GM21576 (cell line): ENCODE measurements around the gene CLTCL1.
"Not testable (repeated sequence)": the region's sequence is repeated elsewhere in the genome, so short reads cannot be mapped to it uniquely, and the experiment has no call there.

Source experiments
- ATAC-seq: cut with Tn5 transposase; IDR thresholded peaks from one replicate; pipeline ENCODE4 v1.9.1; 2021; ENCODE audit warnings: mild to moderate bottlenecking, moderate library complexity; ENCODE audit not compliant: unreplicated experiment

CLTCL1 gene

DNA sequence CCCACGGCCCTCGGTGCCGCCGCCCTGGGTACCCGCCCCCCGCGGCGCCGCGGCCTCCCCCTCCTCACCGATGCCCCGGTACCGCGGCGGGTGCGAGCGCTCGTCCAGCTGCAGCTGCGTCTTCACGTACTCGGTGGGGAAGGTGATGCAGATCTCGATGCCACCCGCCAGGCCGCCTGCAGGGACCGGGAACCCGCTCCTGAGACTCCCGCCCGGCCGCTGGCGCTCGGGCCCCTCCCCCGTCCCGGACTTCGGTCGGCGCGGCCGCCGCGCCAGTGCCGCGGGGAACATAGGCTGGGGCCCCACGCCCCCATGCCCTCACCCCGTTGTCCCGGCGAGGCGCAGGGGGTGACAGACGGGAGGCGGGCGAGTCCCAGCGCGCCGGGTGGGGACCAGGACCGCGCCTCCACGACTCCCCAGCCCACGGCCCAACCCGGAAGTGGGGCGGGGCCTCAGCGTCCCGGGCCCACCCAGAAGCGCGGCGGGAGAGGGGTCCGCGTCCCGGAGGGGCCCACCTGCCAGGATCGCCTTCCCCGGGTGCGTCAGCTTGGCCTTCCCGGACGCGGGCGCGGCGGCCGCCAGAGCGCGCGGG is 113.4 kb downstream of the CLTCL1 start:
- ATAC-seq: peak; percentile 22

DNA sequence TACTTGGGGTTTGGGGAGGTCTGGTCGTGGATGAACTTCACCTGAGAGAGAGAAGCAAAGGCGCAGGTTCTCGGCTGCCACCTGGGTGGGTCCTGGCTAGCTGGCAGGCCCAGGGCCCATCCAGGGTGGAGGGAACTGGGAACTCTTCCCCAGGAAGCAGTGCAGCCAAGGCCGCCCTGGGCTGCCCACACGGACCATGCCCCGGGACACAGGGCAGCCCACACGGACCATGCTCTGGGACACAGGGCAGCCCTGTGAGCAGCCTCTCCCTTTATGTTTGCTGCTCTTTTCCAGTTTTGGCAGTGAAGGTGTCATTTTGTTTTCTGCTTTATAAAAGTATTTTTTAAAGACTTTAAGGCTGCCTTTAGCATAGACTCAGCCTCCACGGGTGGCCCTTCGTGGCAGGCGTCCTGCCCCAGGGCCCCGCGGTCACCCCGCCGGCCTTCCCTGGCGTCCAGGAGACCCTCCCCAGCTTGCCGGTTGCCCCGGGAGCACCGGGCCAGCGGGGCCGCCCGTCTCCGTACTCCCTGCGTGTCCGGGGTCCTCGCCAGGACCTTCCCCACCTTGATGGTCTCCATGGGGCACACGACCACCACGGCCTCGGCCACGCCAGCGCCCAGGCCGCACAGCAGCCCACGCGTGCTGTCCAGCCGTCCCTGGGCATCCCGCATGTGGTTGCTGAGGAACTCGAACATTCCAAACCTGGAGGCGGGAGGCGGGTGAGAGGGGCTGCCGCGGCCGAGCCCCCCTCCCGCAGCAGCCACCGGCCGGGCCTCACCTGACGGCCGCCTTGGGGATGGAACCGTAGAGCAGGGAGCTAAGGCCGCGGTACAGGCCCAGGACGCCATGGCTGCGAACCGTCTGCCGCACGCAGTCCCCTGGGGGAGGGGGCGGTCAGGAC is 114.1 kb downstream of the CLTCL1 start:
- ATAC-seq: no peak

DNA sequence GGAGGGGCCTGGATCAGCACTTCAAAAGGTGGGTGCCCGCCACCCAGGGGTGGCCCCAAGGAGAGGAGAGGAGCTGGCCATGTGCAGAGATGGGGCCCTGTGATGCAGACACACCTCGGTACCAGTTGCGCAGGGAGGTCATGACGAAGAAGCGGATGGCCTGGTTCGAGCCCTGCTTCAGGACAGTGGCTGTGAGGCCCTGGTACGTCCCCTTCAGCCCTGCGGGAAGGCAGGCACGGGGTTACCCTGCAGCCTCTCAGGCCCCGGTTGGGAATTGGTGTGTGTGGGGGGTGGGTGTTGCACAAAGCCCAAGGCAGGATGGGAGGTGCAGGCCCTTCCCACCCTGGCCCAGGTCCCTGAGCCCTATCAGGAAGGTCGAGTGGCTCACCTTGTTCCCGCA is 114.8 kb downstream of the CLTCL1 start:
- ATAC-seq: no peak

DNA sequence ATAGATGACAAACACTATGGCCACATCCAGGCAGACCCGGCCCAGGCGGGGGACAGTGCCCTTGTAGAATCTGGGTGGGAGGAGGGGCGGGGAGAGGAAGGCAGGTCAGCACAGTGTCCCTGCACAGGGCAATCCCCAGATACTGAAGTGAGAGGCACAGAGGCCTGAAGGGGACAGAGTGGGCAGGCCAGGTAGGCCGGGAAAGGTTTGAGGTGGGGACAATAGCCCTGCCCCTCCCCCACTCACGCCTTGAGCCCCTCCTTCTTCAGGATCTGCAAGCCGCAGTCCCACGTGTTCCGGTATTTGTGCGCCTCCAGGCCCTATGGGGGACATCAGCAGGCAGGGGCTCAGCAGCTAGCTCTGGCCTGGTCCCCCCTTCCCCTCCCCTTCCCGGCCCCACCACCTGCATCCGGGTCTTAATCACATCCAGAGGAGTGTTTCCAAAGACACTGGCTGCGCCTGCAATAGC is 115.3 kb downstream of the CLTCL1 start:
- ATAC-seq: no peak

DNA sequence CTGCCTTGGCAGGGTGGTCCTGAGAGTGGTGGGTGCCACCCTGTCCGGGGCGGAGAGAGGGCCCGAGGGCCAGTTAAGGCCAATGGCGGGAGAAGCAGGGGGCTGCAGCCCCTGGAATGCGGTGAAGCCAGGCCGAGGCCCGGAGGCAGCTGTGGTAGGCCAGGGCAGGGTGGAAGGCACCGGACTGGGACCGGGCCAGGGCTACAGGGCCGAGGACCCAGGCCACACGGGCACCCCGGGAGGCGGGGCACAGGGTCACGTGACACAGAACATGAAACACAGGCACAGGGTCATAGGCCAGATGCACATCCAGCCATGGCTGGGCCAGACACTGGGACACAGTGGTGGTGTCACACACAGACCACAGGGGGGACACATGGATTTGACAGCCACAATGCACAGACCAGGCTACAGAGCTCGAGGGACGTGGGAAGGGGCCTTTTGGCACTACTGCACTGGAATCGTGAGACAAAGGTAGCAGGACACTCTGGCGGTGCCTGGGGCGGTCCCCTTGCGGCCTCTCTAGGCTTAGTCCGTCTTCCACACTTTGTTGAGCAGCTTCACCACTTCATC is 115.8 kb downstream of the CLTCL1 start:
- no peak for ATAC-seq

DNA sequence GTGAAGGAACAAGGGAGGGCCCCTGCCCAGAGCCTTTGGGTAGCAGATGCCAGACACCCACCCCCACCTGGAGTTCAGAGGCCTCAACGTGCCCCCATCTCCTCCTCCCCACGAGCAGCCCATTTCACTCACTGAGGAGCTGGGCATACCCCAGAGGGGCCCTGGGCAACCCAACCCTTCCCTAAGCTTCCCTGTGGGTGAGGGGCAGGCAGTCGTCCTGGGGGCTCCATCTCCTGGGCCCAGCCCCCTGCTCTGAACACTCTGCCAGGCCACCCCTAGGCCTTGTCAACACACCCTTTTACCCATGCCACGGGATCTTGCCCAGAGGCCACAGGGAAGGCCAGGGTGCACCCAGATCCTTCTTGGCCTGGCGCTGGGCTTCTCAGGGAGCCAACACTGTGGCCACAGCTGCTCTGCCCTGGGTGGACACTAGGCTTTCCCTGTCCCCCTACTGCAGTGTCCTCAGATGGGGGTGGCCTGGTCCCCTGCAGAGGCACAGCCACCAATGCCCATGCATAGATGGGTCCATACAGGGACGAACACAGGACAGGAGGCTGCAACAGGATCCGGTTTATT is 116.4 kb downstream of the CLTCL1 start:
- no peak for ATAC-seq

DNA sequence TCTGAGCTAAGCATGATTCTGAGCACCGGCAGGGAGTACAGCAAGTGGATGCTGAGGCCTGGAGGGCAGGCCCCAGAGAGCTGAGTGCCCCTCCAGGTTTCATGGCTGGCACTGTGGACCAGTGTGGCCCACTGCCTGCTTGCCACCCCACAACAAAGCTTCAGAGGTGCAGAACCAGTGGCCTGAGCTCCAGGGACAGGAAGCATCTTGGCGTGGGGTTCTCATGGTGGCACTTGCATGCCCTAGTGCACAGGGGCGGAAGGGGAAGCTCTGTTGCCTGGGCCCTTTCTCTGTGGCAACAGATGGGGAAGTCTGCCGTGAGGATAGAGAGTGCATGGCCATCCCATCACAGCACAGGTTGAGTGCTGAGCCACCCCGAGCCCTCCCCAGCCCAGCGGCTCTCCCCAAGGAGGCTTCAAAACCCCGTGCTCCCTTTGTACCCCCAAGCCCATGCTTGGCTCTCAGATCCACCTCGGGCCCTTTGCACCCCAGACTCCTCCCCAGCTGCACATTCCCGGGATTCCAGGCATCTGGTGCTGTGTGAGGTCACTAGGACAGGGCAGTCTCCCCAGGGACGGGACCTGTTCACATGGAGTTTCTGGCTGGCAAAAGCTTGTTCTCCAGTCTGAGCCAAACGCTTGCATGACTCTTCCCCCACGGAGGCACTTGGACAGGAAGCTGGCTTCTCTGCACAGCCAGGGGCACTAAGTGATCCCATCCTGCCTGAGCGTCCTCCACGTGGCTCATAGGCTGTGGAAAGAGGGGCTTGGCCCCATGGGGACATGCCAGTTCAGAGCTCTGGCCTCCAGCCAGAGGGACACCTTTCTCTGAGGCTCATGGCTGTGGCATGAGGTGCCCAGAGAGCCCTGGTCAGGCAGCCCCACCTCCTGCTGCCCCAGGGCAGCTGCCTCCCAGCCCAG is 117.2 kb downstream of the CLTCL1 start:
- no peak for ATAC-seq

DNA sequence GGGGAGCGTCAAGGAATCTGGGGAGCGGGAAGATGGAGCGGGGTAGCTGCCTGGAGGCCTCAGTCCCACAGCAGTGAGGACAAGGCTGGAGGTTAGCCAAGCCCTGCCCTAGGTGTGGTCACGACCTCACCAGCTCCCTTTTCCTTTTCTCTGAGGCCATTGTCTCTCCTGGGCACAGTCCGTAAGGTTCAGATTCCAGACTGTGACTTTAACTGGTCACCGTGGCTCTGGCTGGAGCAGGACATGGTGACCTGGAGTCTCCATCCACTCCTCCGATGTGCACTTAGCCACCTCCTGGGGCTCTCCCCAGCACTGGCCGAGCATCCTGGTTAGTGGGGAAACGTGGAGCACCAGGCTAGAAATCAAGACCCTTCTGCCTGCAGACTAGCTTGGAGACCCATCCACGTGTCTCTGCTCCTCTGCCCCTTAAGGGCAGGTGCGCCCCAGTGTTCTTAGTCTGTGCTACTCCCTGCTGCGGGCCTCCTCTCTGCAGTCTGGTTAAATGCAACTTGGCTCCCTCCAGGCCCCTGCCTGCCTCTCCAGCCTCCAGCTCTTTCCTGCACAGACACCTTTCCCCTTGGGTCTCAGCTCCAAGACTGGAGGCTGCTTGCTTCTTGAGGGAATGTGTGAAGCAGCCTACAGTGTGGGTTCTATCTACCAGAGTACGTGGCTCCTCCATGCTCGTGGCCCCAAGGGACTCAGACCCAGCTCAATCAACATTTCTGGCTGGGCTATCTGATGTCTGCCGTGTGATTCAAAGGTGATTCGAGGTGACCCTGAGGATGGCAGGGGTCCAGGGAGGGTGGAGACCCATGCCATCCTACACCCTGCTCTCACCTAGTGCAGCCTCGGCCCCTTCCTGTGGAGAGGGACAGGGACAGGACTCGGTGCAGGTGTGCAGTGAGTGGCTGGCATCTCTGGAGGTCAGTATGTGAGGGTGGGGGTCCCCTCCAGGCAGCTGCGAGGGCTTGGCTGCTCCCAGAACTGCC is 118.2 kb downstream of the CLTCL1 start:
- ATAC-seq: no peak

DNA sequence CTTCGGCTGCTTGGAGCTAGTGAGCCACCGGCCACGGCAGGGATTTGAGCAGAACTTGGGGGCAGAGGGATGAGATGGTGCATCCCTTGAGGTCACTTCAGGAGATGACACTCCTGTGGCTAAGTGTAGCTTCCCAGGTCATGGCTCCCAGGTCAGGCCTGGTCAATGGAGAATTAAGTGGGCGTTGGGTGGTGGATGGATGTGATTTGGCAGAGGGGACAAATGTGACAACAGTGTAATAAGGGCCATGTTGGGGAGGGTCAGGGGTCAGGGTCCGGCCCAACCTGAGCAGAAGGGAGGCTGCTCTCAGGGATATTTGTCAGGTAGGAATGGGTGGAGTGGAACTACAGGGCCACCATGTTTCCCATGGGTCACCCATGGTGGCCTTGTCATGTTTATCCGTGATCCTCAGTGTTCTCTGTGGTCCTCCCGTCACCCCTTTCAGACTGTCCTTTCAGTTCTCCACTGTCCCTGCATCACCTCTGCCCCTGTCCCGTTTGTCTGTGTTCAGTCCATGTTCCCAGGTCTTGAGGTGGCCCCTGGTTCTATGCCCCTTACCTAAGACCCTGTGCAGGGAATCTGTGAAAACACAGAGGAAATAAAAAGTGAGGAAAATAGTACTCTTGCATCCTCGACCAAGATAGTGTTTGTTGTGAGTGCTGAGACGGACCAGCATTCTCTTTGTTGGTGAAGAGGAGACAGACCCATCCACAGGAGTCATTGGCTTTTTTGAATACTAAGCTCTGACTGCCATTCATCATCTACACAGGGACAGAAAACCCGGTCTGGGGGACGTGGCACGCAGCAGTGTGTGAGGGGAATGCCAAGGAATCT is 119.1 kb downstream of the CLTCL1 start:
- no peak for ATAC-seq

DNA sequence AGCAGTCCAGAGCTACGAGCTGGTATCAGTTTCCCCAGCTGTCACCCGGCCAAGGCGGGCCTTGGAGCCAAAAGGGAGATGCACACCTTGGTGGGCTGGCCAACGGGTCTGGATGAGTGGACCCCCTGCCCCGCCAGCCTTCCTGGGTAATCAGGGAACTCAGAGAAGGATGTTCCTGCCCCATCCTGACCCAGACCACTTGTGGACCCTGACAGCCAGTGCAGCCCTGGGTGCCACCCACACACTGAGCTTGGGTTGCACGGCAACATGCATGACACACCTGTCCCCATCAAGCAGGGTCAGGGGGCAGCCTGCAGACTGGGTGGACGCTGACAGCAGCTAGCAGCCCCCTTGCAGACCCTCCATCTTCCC is 121.6 kb downstream of the CLTCL1 start:
- ATAC-seq: no peak

DNA sequence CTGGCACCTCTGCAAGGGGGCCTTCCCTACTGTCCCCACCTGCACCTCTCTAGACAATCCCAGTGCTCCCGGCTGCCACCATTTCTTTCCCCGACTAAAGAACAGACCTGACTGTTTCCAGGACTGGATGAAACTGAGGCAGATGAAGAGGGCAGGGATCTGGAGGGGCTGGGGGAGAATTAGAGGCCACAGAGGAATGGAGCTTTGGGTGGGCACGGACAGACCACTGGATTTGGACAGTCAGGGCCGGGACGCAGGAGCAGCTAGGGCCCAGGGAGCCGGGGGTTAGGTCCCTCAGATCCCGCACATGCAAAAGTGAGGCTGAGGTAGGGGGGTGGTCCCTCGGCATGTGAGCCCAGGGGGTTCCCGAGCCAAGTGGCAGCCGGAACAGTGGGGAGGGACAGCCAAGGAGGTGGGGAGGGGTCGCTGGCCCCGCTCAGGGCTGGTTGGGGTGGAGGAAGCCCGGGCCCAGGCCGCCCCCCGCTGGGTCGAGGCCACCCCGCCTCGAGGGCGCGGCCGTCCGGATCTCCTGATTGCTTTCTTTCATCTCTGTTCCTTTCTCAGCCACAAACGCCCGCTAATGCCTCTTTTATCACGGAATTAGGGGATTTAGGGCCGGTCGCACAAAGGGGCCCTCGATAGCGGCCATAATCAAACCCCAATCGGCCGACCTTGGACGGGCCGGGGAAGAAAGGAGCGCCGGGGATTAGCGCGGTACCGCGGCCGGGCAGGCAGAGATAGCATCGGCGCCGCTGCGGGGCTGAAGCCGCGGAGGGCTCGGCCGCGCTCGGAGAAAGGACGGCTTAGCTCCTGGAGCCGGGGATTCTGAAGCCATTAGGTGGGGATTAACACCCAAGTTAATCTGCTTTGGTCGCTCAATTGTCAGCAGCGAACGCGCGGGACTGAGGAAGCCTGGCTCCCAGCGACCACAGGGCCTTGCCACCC is 122.2 kb downstream of the CLTCL1 start:
- no peak for ATAC-seq

DNA sequence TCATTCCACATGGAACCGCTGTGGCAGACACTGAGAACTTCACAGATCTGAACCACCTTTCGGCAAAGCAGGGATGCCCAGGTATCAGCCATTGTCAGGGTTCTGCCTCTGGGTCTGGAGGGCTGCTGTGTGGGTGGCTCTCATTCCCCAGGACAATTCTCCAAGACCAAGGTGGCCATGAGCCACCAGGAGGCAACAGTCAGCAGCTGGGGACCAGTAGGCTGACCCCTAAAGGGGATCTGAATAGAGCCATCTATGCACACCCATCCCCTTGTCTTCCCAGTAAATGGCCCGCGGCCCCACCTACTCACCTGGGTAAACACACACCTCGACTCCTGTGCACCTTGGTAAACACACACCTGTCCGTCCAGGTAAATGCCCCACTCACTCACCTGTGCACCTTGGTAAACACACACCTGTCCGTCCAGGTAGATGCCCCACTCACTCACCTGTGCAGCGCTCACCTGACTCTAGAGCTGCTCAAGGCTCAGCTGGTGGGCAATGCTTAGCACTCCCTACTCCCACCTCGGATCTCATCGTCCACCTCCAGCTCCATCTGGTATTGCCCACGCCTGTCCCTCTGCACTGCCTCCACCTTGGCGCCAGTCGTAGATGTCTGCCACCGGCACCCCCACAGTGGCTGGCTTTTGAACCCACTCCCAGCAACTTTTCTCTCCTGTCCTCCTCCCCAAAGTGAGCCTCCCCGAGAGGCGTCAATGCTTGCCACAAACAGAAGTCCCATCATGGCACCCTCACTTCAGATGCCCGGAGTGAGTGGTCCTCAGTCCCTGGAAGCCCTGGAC is 123.2 kb downstream of the CLTCL1 start:
- no peak for ATAC-seq

DNA sequence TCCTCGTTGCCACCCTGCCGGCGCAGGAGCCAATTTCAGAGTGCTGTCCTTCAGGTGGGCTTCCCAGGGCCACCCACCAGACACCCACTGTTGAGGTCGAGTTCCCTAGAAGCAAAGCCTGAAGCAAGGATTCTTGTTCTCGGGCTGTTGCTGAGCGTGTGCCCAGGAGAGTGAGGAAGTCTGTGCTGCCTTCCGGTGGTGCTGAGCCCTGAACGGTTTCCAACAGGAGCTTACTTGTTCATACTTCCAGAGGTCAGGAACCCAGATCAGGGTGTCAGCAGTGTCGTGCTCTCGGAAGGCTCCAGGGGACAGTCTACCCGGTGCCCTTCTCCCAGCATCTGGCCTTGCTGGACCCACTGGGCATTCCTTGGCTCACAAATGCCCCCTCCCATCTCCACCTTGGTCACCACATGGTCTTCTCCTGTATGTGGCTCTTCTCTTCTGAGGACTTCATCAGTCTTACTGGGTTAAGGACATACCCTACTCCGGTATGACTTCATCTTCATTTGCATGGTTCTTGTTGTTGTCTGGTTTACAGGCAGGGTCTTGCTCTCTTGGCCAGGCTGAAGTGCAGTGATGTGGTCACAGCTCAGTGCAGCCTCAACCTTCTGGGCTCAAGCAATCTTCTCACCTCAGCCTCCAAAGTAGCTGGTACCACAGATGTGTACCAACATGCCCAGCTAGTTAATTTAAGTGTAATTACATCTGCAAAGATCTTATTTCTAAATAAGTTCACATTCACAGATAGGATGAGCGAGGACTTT is 124.2 kb downstream of the CLTCL1 start:
- ATAC-seq: no peak

DNA sequence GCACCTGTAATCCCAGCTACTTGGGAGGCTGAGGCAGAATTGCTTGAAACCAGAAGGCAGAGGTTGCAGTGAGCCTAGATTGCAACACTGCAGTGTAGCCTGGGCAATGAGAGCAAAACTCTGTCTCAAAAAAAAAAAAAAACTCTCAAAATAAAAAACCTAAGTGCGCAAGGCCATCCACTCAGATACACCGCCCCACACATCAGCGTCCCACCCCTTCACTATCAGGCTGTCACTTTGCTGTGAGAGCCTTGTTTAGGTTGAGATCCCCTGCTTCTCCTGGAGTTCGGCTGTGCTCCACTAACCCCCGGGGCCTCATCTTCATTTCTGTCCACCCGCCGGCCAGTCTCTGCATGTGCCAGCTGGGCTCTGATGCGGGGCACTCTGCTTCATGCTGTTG is 125.1 kb downstream of the CLTCL1 start:
- ATAC-seq: no peak

DNA sequence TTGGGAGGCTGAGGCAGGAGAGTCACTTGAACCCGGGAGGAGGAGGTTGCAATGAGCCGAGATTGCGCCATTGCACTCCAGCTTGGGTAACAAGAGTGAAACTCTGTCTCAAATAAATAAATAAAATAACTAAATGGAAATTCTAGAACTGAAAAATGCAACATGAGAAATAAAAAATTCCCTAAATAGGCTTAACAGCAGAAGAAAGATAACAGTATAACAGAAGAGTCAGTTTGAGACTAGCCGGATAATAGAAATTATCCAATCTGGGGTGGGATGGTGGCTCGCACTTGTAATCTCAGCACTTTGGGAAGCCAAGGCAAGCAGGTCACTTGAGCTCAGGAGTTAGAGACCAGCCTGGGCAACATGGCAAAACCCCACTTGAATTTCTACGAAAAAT is 127.1 kb downstream of the CLTCL1 start:
- ATAC-seq: no peak

DNA sequence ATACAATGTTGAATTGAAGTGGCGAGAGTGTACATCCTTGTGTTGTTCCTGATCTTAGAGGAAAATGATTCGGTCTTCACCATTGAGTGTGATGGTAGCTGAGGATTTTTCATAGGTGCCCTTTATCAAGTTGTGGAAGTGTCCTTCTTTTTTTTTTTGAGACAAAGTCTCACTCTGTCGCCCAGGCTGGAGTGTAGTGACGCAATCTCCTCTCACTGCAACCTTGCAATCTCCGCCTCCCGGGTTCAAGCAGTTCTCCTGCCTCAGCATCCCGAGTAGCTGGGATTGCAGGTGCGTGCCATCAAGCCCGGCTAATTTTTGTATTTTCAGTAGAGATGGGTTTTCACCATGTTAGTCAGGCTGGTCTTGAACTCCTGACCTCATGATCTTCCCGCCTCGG is 132.9 kb downstream of the CLTCL1 start:
- not testable (repeated sequence) for ATAC-seq
